IPS-11a (cell line): Measurements from ENCODE around the gene SLC12A3.
"Not testable (repeated sequence)": the region's sequence is repeated elsewhere in the genome, so short reads cannot be mapped to it uniquely, and the experiment has no call there.

Experiments used
- H3K4me3 ChIP-seq: one replicate; pipeline ENCODE4 v1.5.1; 2013; ENCODE audit warnings: low read depth, low read length, control low read depth

SLC12A3 gene

GRCh38 chr16:56918467-56919012, 53.5 kb downstream of the SLC12A3 start:
- no peak overlapping the region for H3K4me3 ChIP-seq

GRCh38 chr16:56919099-56919800, 54.2 kb downstream of the SLC12A3 start:
- H3K4me3 ChIP-seq: no peak overlapping the region

- H3K4me3 ChIP-seq: no peak overlapping the region
Measured at GRCh38 chr16:56921571-56921970, 56.6 kb downstream of the SLC12A3 start.

GRCh38 chr16:56923481-56924091, 58.6 kb downstream of the SLC12A3 start:
- H3K4me3 ChIP-seq: no peak overlapping the region

- no peak overlapping the region for H3K4me3 ChIP-seq
Measured at GRCh38 chr16:56927471-56927870, 62.5 kb downstream of the SLC12A3 start.

- no peak overlapping the region for H3K4me3 ChIP-seq
Measured at GRCh38 chr16:56929639-56930038, 64.6 kb downstream of the SLC12A3 start.

- no peak overlapping the region for H3K4me3 ChIP-seq
Measured at GRCh38 chr16:56930486-56931270, 65.7 kb downstream of the SLC12A3 start.

- peak overlapping the region; percentile 24 for H3K4me3 ChIP-seq
Measured at GRCh38 chr16:56931271-56931891, 66.4 kb downstream of the SLC12A3 start.

GRCh38 chr16:56931892-56932720, 67.1 kb downstream of the SLC12A3 start, which contains the start of gene HERPUD1:
TSS of gene HERPUD1 (plus strand) at chr16:56932142. CDS start at chr16:56932245, 103 bp downstream.
- peak within 1 kb of the TSS; percentile 88 for H3K4me3 ChIP-seq

GRCh38 chr16:56932721-56933619, 68.0 kb downstream of the SLC12A3 start:
- H3K4me3 ChIP-seq: peak overlapping the region; percentile 88

- H3K4me3 ChIP-seq: peak overlapping the region; percentile 88
Measured at GRCh38 chr16:56933828-56934598, 69.0 kb downstream of the SLC12A3 start.

GRCh38 chr16:56934599-56935145, 69.7 kb downstream of the SLC12A3 start:
- H3K4me3 ChIP-seq: not testable (repeated sequence)

GRCh38 chr16:56935201-56935600, 70.2 kb downstream of the SLC12A3 start:
- no peak overlapping the region for H3K4me3 ChIP-seq

GRCh38 chr16:56936491-56936890, 71.5 kb downstream of the SLC12A3 start:
- no peak overlapping the region for H3K4me3 ChIP-seq

- H3K4me3 ChIP-seq: no peak overlapping the region
Measured at GRCh38 chr16:56936950-56937349, 71.9 kb downstream of the SLC12A3 start.

- H3K4me3 ChIP-seq: no peak overlapping the region
Measured at GRCh38 chr16:56938664-56939513, 73.9 kb downstream of the SLC12A3 start.

GRCh38 chr16:56939801-56940200, 74.8 kb downstream of the SLC12A3 start:
- no peak overlapping the region for H3K4me3 ChIP-seq
